ENCODE data around the gene RASSF4. TPM values are rescaled to one million over a fixed set of nuclear protein-coding genes. Genes with fewer than 3 reads are reported as not detected.
A peak's percentile ranks its signal among the peaks of the same experiment; 100 is the strongest.
"Not testable (repeated sequence)": the region's sequence is repeated elsewhere in the genome, so short reads cannot be mapped to it uniquely, and the experiment has no call there.

The RASSF4 gene
- polyA plus RNA-seq, 4 donors, result 16.1 to 136 (median 51.8) TPM

- WGBS, 3 donors, result 2 to 9% (median 6%) methylated on average over 13 of the region's 13 CpGs
- peak overlapping the region; percentile 66 to 72 (median 69) for H3K4me3 ChIP-seq (ENCODE audit: low read depth in 1 of 3, low read length in 3 of 3)
- peaks cover 0 to 6% (median 2%) of the 10 kb centered on the region in 3 donors for H3K36me3 ChIP-seq (ENCODE audit: control insufficient read depth in 3 of 3, insufficient read depth in 2 of 3, low read depth in 1 of 3, low read length in 3 of 3)
- no peaks in the 10 kb centered on the region for H3K27me3 ChIP-seq (ENCODE audit: control insufficient read depth in 3 of 3, insufficient read depth in 3 of 3, low read length in 3 of 3)
- FAIRE-seq (no peak), DNase-seq (peak in 1 of 2 donors; percentile 64)
- peak overlapping the region; percentile 91 to 93 (median 92) for H3K27ac ChIP-seq (ENCODE audit: low read depth in 1 of 3, low read length in 2 of 3)
- H3K4me1 ChIP-seq (ENCODE audit: control insufficient read depth in 3 of 3, insufficient read depth in 2 of 3, low read depth in 1 of 3, low read length in 2 of 3), result peaks cover 0 to 15% (median 11%) of the 10 kb centered on the region in 3 donors
- peaks cover 0 to 7% of the 10 kb centered on the region in 2 donors for H3K9me3 ChIP-seq (ENCODE audit: control insufficient read depth in 2 of 2, insufficient read depth in 1 of 2, low read depth in 1 of 2, low read length in 1 of 2)
These were observed 42.0 kb downstream of the RASSF4 start for GRCh38 chr10:45001381-45002148.

- H3K4me1 ChIP-seq (ENCODE audit: control insufficient read depth in 3 of 3, insufficient read depth in 2 of 3, low read depth in 1 of 3, low read length in 2 of 3), result peaks cover 0 to 11% (median 6%) of the 10 kb centered on the region in 3 donors
These were observed 43.9 kb downstream of the RASSF4 start for GRCh38 chr10:45003432-45004000.

GRCh38 chr10:45004661-45005060, 45.1 kb downstream of the RASSF4 start:
- DNase-seq (no peak), FAIRE-seq (no peak)
- WGBS, 3 donors, result 68 to 87% (median 84%) methylated on average over 3 of the region's 3 CpGs

More at GRCh38 chr10:45003432-45004000, 43.9 kb downstream of the RASSF4 start:
- WGBS, 3 donors, result 90 to 96% (median 93%) methylated on average over 10 of the region's 10 CpGs
- H3K36me3 ChIP-seq (ENCODE audit: control insufficient read depth in 3 of 3, insufficient read depth in 2 of 3, low read depth in 1 of 3, low read length in 3 of 3), result peaks cover 0 to 6% (median 2%) of the 10 kb centered on the region in 3 donors
- H3K27ac ChIP-seq (ENCODE audit: low read depth in 1 of 3, low read length in 2 of 3), result no peak overlapping the region
- H3K27me3 ChIP-seq (ENCODE audit: control insufficient read depth in 3 of 3, insufficient read depth in 3 of 3, low read length in 3 of 3), result no peaks in the 10 kb centered on the region
- peaks cover 0 to 7% of the 10 kb centered on the region in 2 donors for H3K9me3 ChIP-seq (ENCODE audit: control insufficient read depth in 2 of 2, insufficient read depth in 1 of 2, low read depth in 1 of 2, low read length in 1 of 2)
- no peak for DNase-seq
- no peak overlapping the region for H3K4me3 ChIP-seq (ENCODE audit: low read depth in 1 of 3, low read length in 3 of 3)
- no peak for FAIRE-seq

GRCh38 chr10:45005284-45005683, 45.7 kb downstream of the RASSF4 start:
- H3K27ac ChIP-seq (ENCODE audit: low read depth in 1 of 3, low read length in 2 of 3), result no peak overlapping the region
- H3K4me1 ChIP-seq (ENCODE audit: control insufficient read depth in 3 of 3, insufficient read depth in 2 of 3, low read depth in 1 of 3, low read length in 2 of 3), result peaks cover 0 to 5% (median 2%) of the 10 kb centered on the region in 3 donors
- H3K9me3 ChIP-seq (ENCODE audit: control insufficient read depth in 2 of 2, insufficient read depth in 1 of 2, low read depth in 1 of 2, low read length in 1 of 2), result peaks cover 0 to 7% of the 10 kb centered on the region in 2 donors
- H3K36me3 ChIP-seq (ENCODE audit: control insufficient read depth in 3 of 3, insufficient read depth in 2 of 3, low read depth in 1 of 3, low read length in 3 of 3), result peaks cover 0 to 6% (median 2%) of the 10 kb centered on the region in 3 donors
- FAIRE-seq, result no peak
- DNase-seq, result no peak
- no peak overlapping the region for H3K4me3 ChIP-seq (ENCODE audit: low read depth in 1 of 3, low read length in 3 of 3)
- 67 to 91% (median 77%) methylated on average over 1 of the region's 1 CpG for WGBS, 3 donors
- no peaks in the 10 kb centered on the region for H3K27me3 ChIP-seq (ENCODE audit: control insufficient read depth in 3 of 3, insufficient read depth in 3 of 3, low read length in 3 of 3)

More at GRCh38 chr10:45004661-45005060, 45.1 kb downstream of the RASSF4 start:
- Histone ChIP-seq H3K27ac (ENCODE audit: low read depth in 1 of 3, low read length in 2 of 3) (no peak overlapping the region), H3K36me3 (ENCODE audit: control insufficient read depth in 3 of 3, insufficient read depth in 2 of 3, low read depth in 1 of 3, low read length in 3 of 3) (peaks cover 0 to 6% (median 2%) of the 10 kb centered on the region in 3 donors), H3K27me3 (ENCODE audit: control insufficient read depth in 3 of 3, insufficient read depth in 3 of 3, low read length in 3 of 3) (no peaks in the 10 kb centered on the region), H3K4me1 (ENCODE audit: control insufficient read depth in 3 of 3, insufficient read depth in 2 of 3, low read depth in 1 of 3, low read length in 2 of 3) (peaks cover 0 to 11% (median 5%) of the 10 kb centered on the region in 3 donors), H3K9me3 (ENCODE audit: control insufficient read depth in 2 of 2, insufficient read depth in 1 of 2, low read depth in 1 of 2, low read length in 1 of 2) (peaks cover 0 to 7% of the 10 kb centered on the region in 2 donors), H3K4me3 (ENCODE audit: low read depth in 1 of 3, low read length in 3 of 3) (no peak overlapping the region)

GRCh38 chr10:45006276-45007030, 46.9 kb downstream of the RASSF4 start:
- FAIRE-seq (no peak), DNase-seq (no peak)
- H3K27me3 ChIP-seq (ENCODE audit: control insufficient read depth in 3 of 3, insufficient read depth in 3 of 3, low read length in 3 of 3), result no peaks in the 10 kb centered on the region
- H3K36me3 ChIP-seq (ENCODE audit: control insufficient read depth in 3 of 3, insufficient read depth in 2 of 3, low read depth in 1 of 3, low read length in 3 of 3), result peaks cover 0 to 6% (median 2%) of the 10 kb centered on the region in 3 donors
- H3K4me3 ChIP-seq (ENCODE audit: low read depth in 1 of 3, low read length in 3 of 3), result no peak overlapping the region
- H3K9me3 ChIP-seq (ENCODE audit: control insufficient read depth in 2 of 2, insufficient read depth in 1 of 2, low read depth in 1 of 2, low read length in 1 of 2), result peaks cover 0 to 7% of the 10 kb centered on the region in 2 donors
- 91 to 95% (median 94%) methylated on average over 3 of the region's 3 CpGs for WGBS, 3 donors
- H3K27ac ChIP-seq (ENCODE audit: low read depth in 1 of 3, low read length in 2 of 3), result no peak overlapping the region
- peaks cover 0 to 5% (median 2%) of the 10 kb centered on the region in 3 donors for H3K4me1 ChIP-seq (ENCODE audit: control insufficient read depth in 3 of 3, insufficient read depth in 2 of 3, low read depth in 1 of 3, low read length in 2 of 3)

- Histone ChIP-seq H3K27me3 (ENCODE audit: control insufficient read depth in 3 of 3, insufficient read depth in 3 of 3, low read length in 3 of 3) (no peaks in the 10 kb centered on the region), H3K4me3 (ENCODE audit: low read depth in 1 of 3, low read length in 3 of 3) (no peak overlapping the region), H3K4me1 (ENCODE audit: control insufficient read depth in 3 of 3, insufficient read depth in 2 of 3, low read depth in 1 of 3, low read length in 2 of 3) (peaks cover 0 to 2% (median 0%) of the 10 kb centered on the region in 3 donors), H3K27ac (ENCODE audit: low read depth in 1 of 3, low read length in 2 of 3) (no peak overlapping the region), H3K9me3 (ENCODE audit: control insufficient read depth in 2 of 2, insufficient read depth in 1 of 2, low read depth in 1 of 2, low read length in 1 of 2) (peaks cover 0 to 3% of the 10 kb centered on the region in 2 donors), H3K36me3 (ENCODE audit: control insufficient read depth in 3 of 3, insufficient read depth in 2 of 3, low read depth in 1 of 3, low read length in 3 of 3) (peaks cover 0 to 2% (median under 1%) of the 10 kb centered on the region in 3 donors)
- FAIRE-seq (peak; percentile 36), DNase-seq (peak; percentile 87 to 88)
- 7 to 12% (median 12%) methylated on average over 8 of the region's 8 CpGs for WGBS, 3 donors
These were observed 49.0 kb downstream of the RASSF4 start for GRCh38 chr10:45008524-45009161.

- not testable (repeated sequence) for H3K36me3 ChIP-seq (ENCODE audit: control insufficient read depth in 3 of 3, insufficient read depth in 2 of 3, low read depth in 1 of 3, low read length in 3 of 3); FAIRE-seq
- WGBS, 3 donors, result 77 to 80% (median 78%) methylated on average over 10 of the region's 10 CpGs
These were observed 55.0 kb downstream of the RASSF4 start for GRCh38 chr10:45014557-45014956.

GRCh38 chr10:45015590-45015989, 56.0 kb downstream of the RASSF4 start:
- FAIRE-seq (no peak), DNase-seq (no peak)
- Histone ChIP-seq H3K9me3 (ENCODE audit: control insufficient read depth in 2 of 2, insufficient read depth in 1 of 2, low read depth in 1 of 2, low read length in 1 of 2) (no peaks in the 10 kb centered on the region), H3K4me3 (ENCODE audit: low read depth in 1 of 3, low read length in 3 of 3) (no peak overlapping the region), H3K4me1 (ENCODE audit: control insufficient read depth in 3 of 3, insufficient read depth in 2 of 3, low read depth in 1 of 3, low read length in 2 of 3) (no peaks in the 10 kb centered on the region), H3K36me3 (ENCODE audit: control insufficient read depth in 3 of 3, insufficient read depth in 2 of 3, low read depth in 1 of 3, low read length in 3 of 3) (no peaks in the 10 kb centered on the region), H3K27ac (ENCODE audit: low read depth in 1 of 3, low read length in 2 of 3) (no peak overlapping the region), H3K27me3 (ENCODE audit: control insufficient read depth in 3 of 3, insufficient read depth in 3 of 3, low read length in 3 of 3) (no peaks in the 10 kb centered on the region)
- 18 to 38% (median 37%) methylated on average over 2 of the region's 2 CpGs for WGBS, 3 donors

More at GRCh38 chr10:45014557-45014956, 55.0 kb downstream of the RASSF4 start:
- not testable (repeated sequence) for H3K9me3 ChIP-seq (ENCODE audit: control insufficient read depth in 2 of 2, insufficient read depth in 1 of 2, low read depth in 1 of 2, low read length in 1 of 2); H3K4me1 ChIP-seq (ENCODE audit: control insufficient read depth in 3 of 3, insufficient read depth in 2 of 3, low read depth in 1 of 3, low read length in 2 of 3); H3K4me3 ChIP-seq (ENCODE audit: low read depth in 1 of 3, low read length in 3 of 3); H3K27me3 ChIP-seq (ENCODE audit: control insufficient read depth in 3 of 3, insufficient read depth in 3 of 3, low read length in 3 of 3); DNase-seq; H3K27ac ChIP-seq (ENCODE audit: low read depth in 1 of 3, low read length in 2 of 3)

Measured in small intestine (tissue), 7 donors.